ENCODE data around the gene VWC2. TPM values are rescaled to one million over a fixed set of nuclear protein-coding genes. Genes with fewer than 3 reads are reported as not detected.
A peak's percentile ranks its signal among the peaks of the same experiment; 100 is the strongest.

Gene VWC2
- total RNA-seq (2014; rRNA removed; shearing (Covaris generic); ENCODE audit: low replicate concordance), result not detected in 2 replicates

- in situ Hi-C loops (cut with HindIII; ENCODE audit: low pct_unique_long_range_greater_than_20kb, low sequenced_read_pairs), result no loop called here
- peak; percentile 21 for DNase-seq (ENCODE audit: low read depth)
Measured at GRCh38 chr7:49773218-49773935, at the start of gene VWC2. Gene VWC2, plus strand, starts transcription at chr7:49773638. Its CDS starts 1,798 bp downstream, at chr7:49775436.

- in situ Hi-C loops (cut with HindIII; ENCODE audit: low pct_unique_long_range_greater_than_20kb, low sequenced_read_pairs), result no loop called here
- no peak for DNase-seq (ENCODE audit: low read depth)
Measured at GRCh38 chr7:49724071-49724470, 49.4 kb upstream of the VWC2 start.

GRCh38 chr7:49731836-49732235, 41.6 kb upstream of the VWC2 start:
- in situ Hi-C loops (cut with HindIII; ENCODE audit: low pct_unique_long_range_greater_than_20kb, low sequenced_read_pairs), result no loop called here
- no peak for DNase-seq (ENCODE audit: low read depth)

- in situ Hi-C loops (cut with HindIII; ENCODE audit: low pct_unique_long_range_greater_than_20kb, low sequenced_read_pairs), result no loop called here
- no peak for DNase-seq (ENCODE audit: low read depth)
Measured at GRCh38 chr7:49762666-49763065, 10.8 kb upstream of the VWC2 start.

GRCh38 chr7:49763791-49764190, 9.6 kb upstream of the VWC2 start:
- no peak for DNase-seq (ENCODE audit: low read depth)

GRCh38 chr7:49766966-49767365, 6.5 kb upstream of the VWC2 start:
- DNase-seq (ENCODE audit: low read depth), result no peak
- in situ Hi-C loops (cut with HindIII; ENCODE audit: low pct_unique_long_range_greater_than_20kb, low sequenced_read_pairs), result no loop called here

More at GRCh38 chr7:49763791-49764190, 9.6 kb upstream of the VWC2 start:
- in situ Hi-C loops (cut with HindIII; ENCODE audit: low pct_unique_long_range_greater_than_20kb, low sequenced_read_pairs), result no loop called here

- no peak for DNase-seq (ENCODE audit: low read depth)
- in situ Hi-C loops (cut with HindIII; ENCODE audit: low pct_unique_long_range_greater_than_20kb, low sequenced_read_pairs), result no loop called here
Measured at GRCh38 chr7:49767719-49768118, 5.7 kb upstream of the VWC2 start.

- DNase-seq (ENCODE audit: low read depth), result no peak
Measured at GRCh38 chr7:49768254-49768653, 5.2 kb upstream of the VWC2 start.

GRCh38 chr7:49768835-49769234, 4.6 kb upstream of the VWC2 start:
- DNase-seq (ENCODE audit: low read depth), result no peak
- in situ Hi-C loops (cut with HindIII; ENCODE audit: low pct_unique_long_range_greater_than_20kb, low sequenced_read_pairs), result no loop called here

More at GRCh38 chr7:49768254-49768653, 5.2 kb upstream of the VWC2 start:
- in situ Hi-C loops (cut with HindIII; ENCODE audit: low pct_unique_long_range_greater_than_20kb, low sequenced_read_pairs), result no loop called here

GRCh38 chr7:49769285-49769857, 4.1 kb upstream of the VWC2 start:
- DNase-seq (ENCODE audit: low read depth), result no peak
- in situ Hi-C loops (cut with HindIII; ENCODE audit: low pct_unique_long_range_greater_than_20kb, low sequenced_read_pairs), result no loop called here

GRCh38 chr7:49770838-49771237, 2.6 kb upstream of the VWC2 start:
- in situ Hi-C loops (cut with HindIII; ENCODE audit: low pct_unique_long_range_greater_than_20kb, low sequenced_read_pairs), result no loop called here
- DNase-seq (ENCODE audit: low read depth), result no peak

- in situ Hi-C loops (cut with HindIII; ENCODE audit: low pct_unique_long_range_greater_than_20kb, low sequenced_read_pairs), result no loop called here
- DNase-seq (ENCODE audit: low read depth), result no peak
Measured at GRCh38 chr7:49771427-49772176, 1.8 kb upstream of the VWC2 start.

GRCh38 chr7:49772916-49773217, 571 bp upstream of the VWC2 start:
- in situ Hi-C loops (cut with HindIII; ENCODE audit: low pct_unique_long_range_greater_than_20kb, low sequenced_read_pairs), result no loop called here
- DNase-seq (ENCODE audit: low read depth), result no peak

GRCh38 chr7:49773936-49774458, 559 bp downstream of the VWC2 start:
- in situ Hi-C loops (cut with HindIII; ENCODE audit: low pct_unique_long_range_greater_than_20kb, low sequenced_read_pairs), result no loop called here

GRCh38 chr7:49774459-49775064, 1.1 kb downstream of the VWC2 start:
- no peak for DNase-seq (ENCODE audit: low read depth)
- in situ Hi-C loops (cut with HindIII; ENCODE audit: low pct_unique_long_range_greater_than_20kb, low sequenced_read_pairs), result no loop called here

More at GRCh38 chr7:49773936-49774458, 559 bp downstream of the VWC2 start:
- DNase-seq (ENCODE audit: low read depth), result no peak

- in situ Hi-C loops (cut with HindIII; ENCODE audit: low pct_unique_long_range_greater_than_20kb, low sequenced_read_pairs), result no loop called here
- DNase-seq (ENCODE audit: low read depth), result no peak
Measured at GRCh38 chr7:49775065-49775948, 1.9 kb downstream of the VWC2 start.

- in situ Hi-C loops (cut with HindIII; ENCODE audit: low pct_unique_long_range_greater_than_20kb, low sequenced_read_pairs), result no loop called here
- DNase-seq (ENCODE audit: low read depth), result no peak
Measured at GRCh38 chr7:49775949-49776443, 2.6 kb downstream of the VWC2 start.

- DNase-seq (ENCODE audit: low read depth), result no peak
- in situ Hi-C loops (cut with HindIII; ENCODE audit: low pct_unique_long_range_greater_than_20kb, low sequenced_read_pairs), result no loop called here
Measured at GRCh38 chr7:49776994-49777393, 3.6 kb downstream of the VWC2 start.
